HG03066 (cell line): ENCODE measurements around the gene NUP85.
"Not testable (repeated sequence)": the region's sequence is repeated elsewhere in the genome, so short reads cannot be mapped to it uniquely, and the experiment has no call there.

Experiments
- ATAC-seq: cut with Tn5 transposase; IDR thresholded peaks from one replicate; pipeline ENCODE4 v1.9.1; 2021; ENCODE audit warnings: low read depth; ENCODE audit not compliant: unreplicated experiment

The NUP85 gene

DNA sequence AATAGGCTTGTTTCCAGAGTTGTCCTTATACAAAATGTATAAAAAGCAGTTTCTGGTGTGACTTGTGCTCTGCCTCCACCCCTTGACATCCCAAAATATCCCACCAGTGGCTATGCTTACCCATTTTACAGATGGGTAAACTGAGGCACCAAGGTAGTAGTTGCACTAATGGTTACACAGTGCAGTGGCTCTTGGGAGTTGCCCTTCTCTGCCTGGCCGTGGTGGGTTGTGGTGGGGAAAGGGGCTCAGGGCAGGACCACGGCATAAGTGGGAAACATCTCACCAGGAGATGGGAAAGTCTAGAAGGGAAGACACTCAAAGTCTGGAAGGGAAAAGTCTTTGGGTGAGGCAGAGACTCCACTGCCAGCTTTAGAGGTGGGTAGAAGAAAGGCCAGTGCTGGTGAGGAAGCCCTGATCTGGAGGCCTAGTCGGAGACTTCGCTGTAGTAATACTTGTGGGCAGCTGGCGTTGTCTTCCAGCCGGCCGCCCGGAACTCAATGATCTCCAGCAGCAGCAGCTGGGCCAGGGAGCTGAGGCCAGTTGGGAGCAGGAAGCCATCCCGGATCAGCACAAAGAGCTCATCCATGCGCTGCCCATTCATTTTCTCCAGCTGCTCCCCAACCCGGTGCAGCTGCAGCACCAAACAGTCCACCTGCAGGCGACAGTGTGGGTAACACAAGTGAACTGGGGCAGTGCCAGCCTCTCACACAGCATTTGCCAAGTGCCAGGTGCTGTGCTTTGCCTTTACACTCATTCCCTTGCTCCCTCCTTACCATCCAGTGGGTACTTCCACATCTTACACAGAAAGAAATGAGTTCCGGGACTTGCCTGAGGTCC is 61.1 kb downstream of the NUP85 start:
- ATAC-seq, result no peak

DNA sequence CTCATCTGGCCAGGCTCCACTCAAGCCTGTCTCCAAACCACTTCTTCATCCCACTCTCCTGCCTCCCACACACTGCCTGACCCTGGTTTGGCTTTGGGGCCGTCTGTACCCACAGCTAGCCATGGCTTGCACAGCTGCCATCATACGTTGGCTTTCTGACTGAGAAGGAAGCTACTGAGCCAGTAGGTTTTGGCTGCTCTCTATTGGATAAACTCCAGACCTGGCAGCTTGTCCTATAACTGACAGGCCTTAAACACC is 61.6 kb downstream of the NUP85 start:
- ATAC-seq, result no peak

- no peak for ATAC-seq
These were observed 62.1 kb downstream of the NUP85 start for GRCh38 chr17:75267411-75268232.

GRCh38 chr17:75269844-75270217 is 64.4 kb downstream of the NUP85 start:
- ATAC-seq, result no peak

- peak; percentile 51 for ATAC-seq
These were observed 64.9 kb downstream of the NUP85 start for GRCh38 chr17:75270218-75270965.

DNA sequence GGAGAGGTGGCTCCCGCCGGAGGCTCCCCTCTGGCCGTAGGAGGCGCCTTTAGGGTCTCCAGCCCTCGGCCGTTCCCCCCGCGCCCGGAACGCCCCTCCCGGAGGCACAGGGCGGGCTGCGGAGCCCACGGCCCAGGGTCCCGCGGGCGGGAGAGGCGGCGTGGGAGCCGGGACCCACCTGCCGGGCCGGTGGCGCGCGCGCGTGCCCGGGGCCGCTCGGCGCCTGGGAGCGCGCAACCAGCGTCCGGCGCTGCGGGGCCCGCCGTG is 65.4 kb downstream of the NUP85 start, which contains the start of gene MIF4GD:
Gene MIF4GD, minus strand, starts transcription at position 266 of the 267 bp plus-strand sequence. CDS start 1,036 bp downstream, outside the sequence.
- ATAC-seq, result no peak

DNA sequence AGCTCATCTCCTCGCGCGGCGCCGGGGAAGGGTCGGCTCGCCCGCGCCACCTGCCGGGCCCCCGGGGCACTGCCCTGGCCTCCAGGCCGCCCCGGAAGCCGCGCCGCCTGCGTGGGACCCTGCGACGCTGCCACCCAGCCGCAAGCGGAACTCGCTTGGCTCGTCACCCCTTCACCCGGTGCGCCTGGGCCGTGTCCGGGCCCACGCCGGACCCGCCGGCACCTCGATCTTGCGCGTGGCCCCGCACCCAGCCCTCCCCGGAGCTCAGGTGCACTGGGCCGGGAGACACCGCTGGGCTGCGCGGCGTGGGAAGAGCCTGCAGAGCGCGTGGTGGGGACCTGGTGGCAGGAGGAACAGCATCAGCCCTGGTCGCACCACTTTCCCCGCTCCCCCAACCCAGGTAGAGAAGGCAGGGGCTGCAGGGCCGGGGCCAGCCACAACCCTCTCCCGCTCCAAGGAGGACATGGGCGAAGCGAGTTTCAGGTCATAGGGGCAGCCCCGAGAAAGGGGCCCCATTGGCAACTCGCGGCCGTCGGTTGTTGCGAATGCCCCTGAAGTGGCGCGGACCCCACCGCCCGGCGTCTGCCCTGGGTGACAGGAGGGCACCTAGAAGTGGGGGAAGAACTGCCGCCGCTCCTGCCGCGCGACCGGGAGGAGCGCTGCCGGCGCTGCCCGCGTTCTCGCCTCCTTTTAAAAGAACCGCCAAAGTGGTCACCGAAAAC is 65.9 kb downstream of the NUP85 start:
- peak; percentile 59 for ATAC-seq

DNA sequence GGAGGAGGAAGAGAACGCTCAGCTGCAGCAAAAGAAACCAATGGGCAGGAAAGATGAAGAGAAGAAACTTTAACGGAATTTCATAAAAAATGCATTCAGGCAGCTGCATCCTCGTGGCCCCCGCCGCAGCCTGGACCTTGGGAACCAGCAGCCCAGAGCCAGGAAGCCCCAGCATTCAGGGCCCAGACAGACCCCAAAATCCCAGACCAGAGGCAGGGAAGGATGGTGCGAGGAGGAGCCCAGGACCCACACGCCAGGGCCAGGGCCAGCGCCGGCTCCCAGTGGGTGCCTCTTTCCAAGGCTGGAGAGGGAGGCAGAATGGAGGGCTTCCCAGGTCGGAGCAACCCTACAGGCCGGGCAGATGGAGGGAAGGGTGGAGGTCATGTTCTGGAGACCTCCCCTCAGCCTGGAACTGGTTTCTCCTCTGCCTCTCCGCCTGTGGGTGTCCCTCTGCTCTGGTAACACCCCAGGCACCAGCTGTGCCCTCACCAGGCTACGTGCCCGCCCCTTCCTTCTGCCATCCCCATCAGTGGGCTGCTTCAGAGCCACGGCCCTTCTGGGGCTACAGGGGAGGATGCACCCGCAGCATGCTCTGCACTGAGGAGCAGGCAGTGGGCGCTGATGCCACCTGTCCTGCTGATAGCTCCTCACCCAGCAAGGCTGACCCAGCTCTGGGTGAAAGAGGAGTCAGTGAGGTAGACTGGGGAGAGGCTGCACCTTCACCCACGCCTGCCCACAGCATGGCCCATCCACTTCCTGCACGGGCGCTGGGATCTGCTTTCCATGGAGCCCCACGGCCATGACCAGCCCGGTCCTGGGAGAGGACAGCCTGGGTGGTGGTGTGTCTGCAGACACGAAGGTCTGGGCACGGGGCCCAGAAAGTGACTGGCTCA is 66.7 kb downstream of the NUP85 start:
- no peak for ATAC-seq

- no peak for ATAC-seq
These were observed 67.3 kb downstream of the NUP85 start for GRCh38 chr17:75272848-75273184.

DNA sequence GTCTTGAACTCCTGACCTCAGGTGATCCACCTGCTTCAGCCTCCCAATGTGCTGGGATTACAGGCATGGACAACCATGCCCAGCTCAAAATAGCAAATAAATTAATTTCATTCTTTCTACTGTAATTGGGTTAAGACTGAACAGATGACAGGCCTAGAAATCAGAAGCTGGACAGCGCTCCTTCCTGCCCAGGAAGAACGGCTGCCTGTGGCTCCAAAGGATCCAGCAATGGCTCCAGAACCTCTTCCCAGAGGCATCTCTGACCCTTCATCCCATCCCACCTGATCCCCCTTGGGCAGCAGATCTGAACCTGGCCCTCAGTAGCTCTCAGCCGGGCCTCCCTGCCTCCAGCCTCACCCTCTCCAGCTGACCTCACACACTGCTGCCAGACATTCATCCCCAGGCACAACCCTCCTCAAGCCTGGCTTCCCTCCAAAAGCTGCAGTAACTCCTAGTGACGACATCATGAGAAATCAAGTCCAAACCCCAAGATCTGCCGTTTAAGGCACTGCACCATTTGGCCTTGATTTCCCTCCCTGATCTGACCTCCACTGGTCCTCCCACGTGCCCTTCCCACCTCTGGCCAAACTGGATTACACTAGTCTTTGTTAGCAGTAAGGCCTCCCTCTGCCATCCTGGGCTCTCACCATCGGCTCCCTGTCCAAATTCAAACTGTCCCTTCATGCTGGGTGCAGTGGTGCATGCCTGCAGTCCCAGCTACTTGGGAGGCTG is 68.7 kb downstream of the NUP85 start:
- ATAC-seq, result no peak

DNA sequence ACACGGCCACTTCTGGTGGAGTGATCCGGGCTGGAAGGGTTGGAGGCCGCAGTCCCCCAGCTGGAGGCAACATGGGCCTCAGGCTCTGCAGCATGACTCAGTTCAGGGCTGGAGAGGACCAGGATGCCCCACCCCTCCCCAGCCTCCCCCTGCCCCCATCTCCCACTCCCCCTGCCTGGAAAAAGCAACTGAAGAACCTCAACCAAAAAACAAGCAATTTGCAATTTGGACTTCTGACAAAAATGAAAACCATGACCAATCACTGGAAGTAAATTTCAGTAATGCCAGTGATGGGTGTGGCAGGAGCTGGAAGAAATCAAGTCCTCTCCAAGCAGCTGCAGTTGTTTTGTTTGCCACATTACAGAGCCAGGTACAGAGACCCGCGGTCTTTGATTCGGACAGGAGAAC is 72.2 kb downstream of the NUP85 start:
- ATAC-seq, result no peak

DNA sequence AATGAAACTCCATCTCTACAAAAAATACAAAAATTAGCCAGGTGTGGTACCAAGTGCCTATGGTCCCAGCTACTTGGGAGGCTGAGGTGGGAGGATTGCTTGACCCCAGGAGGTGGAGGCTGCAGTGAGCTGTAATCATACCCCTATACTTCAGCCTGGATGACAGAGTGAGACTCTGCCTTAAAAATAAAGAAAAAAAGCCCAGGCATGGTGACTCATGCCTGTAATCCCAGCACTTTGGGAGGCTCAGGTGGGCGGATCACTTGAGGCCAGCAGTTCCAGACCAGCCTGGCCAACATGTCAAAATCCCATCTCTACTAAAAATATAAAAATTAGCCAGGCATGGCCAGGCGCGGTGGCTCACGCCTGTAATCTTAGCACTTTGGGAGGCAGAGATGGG is 74.7 kb downstream of the NUP85 start:
- not testable (repeated sequence) for ATAC-seq

GRCh38 chr17:75285123-75285522 is 79.6 kb downstream of the NUP85 start:
- ATAC-seq, result no peak
